ENCODE results near the gene TERT.

The TERT gene

GRCh38 chr5:1259806-1260480 lies 34.9 kb downstream of the TERT start:
- no peak for DNase-seq (ENCODE audit: low read depth)

GRCh38 chr5:1257841-1258240 lies 37.0 kb downstream of the TERT start:
- no peak for DNase-seq (ENCODE audit: low read depth)

- DNase-seq (ENCODE audit: low read depth), result no peak
These were observed 37.5 kb downstream of the TERT start for GRCh38 chr5:1257363-1257762.

GRCh38 chr5:1256776-1257175 lies 38.1 kb downstream of the TERT start:
- DNase-seq (ENCODE audit: low read depth), result no peak

GRCh38 chr5:1255081-1255561 lies 39.7 kb downstream of the TERT start:
- DNase-seq (ENCODE audit: low read depth), result no peak

- DNase-seq (ENCODE audit: low read depth), result no peak
These were observed 40.7 kb downstream of the TERT start for GRCh38 chr5:1254196-1254595.

- no peak for DNase-seq (ENCODE audit: low read depth)
These were observed 41.3 kb downstream of the TERT start for GRCh38 chr5:1253456-1254105.

GRCh38 chr5:1252681-1253080 lies 42.2 kb downstream of the TERT start:
- no peak for DNase-seq (ENCODE audit: low read depth)

- DNase-seq (ENCODE audit: low read depth), result no peak
These were observed 42.9 kb downstream of the TERT start for GRCh38 chr5:1251678-1252580.

GRCh38 chr5:1249366-1250280 lies 45.2 kb downstream of the TERT start:
- no peak for DNase-seq (ENCODE audit: low read depth)

GRCh38 chr5:1247811-1248210 lies 47.1 kb downstream of the TERT start:
- no peak for DNase-seq (ENCODE audit: low read depth)

GRCh38 chr5:1246711-1247431 lies 48.0 kb downstream of the TERT start:
- no peak for DNase-seq (ENCODE audit: low read depth)

- no peak for DNase-seq (ENCODE audit: low read depth)
These were observed 48.8 kb downstream of the TERT start for GRCh38 chr5:1245905-1246576.

GRCh38 chr5:1244976-1245375 lies 49.9 kb downstream of the TERT start:
- no peak for DNase-seq (ENCODE audit: low read depth)

- no peak for DNase-seq (ENCODE audit: low read depth)
These were observed 50.6 kb downstream of the TERT start for GRCh38 chr5:1244255-1244654.

- no peak for DNase-seq (ENCODE audit: low read depth)
These were observed 51.3 kb downstream of the TERT start for GRCh38 chr5:1243487-1244130.

GRCh38 chr5:1242733-1243486 lies 52.0 kb downstream of the TERT start:
- DNase-seq (ENCODE audit: low read depth), result no peak

GRCh38 chr5:1241509-1242080 lies 53.3 kb downstream of the TERT start:
- DNase-seq (ENCODE audit: low read depth), result no peak
